Cortex of kidney (tissue), 1 donor: ENCODE data around the gene CHID1.

Source experiments
- DNase-seq: peaks from one replicate; lab custom pipeline; 2025; lab: John Stamatoyannopoulos, UW

The CHID1 gene

GRCh38 chr11:933142-933851 lies 22.7 kb upstream of the CHID1 start:
- DNase-seq, result no peak

- DNase-seq, result no peak
These were observed 21.8 kb upstream of the CHID1 start for GRCh38 chr11:932435-932834.

- DNase-seq, result no peak
These were observed 20.8 kb upstream of the CHID1 start for GRCh38 chr11:931385-931784.

GRCh38 chr11:929405-929804 lies 18.8 kb upstream of the CHID1 start:
- DNase-seq, result no peak

- DNase-seq, result no peak
These were observed 18.2 kb upstream of the CHID1 start for GRCh38 chr11:928786-929185.

- DNase-seq, result no peak
These were observed 17.3 kb upstream of the CHID1 start for GRCh38 chr11:927871-928270.

GRCh38 chr11:926341-926916 lies 15.8 kb upstream of the CHID1 start:
- no peak for DNase-seq

GRCh38 chr11:925496-926301 lies 15.1 kb upstream of the CHID1 start, which contains the start of gene AP2A2:
TSS of gene AP2A2 (plus strand) at chr11:925870. CDS start at chr11:926022, 152 bp downstream.
- DNase-seq, result no peak

GRCh38 chr11:925158-925495 lies 14.5 kb upstream of the CHID1 start:
- no peak for DNase-seq

- no peak for DNase-seq
These were observed 14.0 kb upstream of the CHID1 start for GRCh38 chr11:924406-925157.

- no peak for DNase-seq
These were observed 13.2 kb upstream of the CHID1 start for GRCh38 chr11:923691-924405.

GRCh38 chr11:921921-922678 lies 11.5 kb upstream of the CHID1 start:
- DNase-seq, result no peak

- no peak for DNase-seq
These were observed 6.8 kb upstream of the CHID1 start for GRCh38 chr11:917426-917825.

GRCh38 chr11:914747-915501 lies 4.3 kb upstream of the CHID1 start:
- no peak for DNase-seq

- no peak for DNase-seq
These were observed 3.6 kb upstream of the CHID1 start for GRCh38 chr11:914204-914603.

- no peak for DNase-seq
These were observed 2.4 kb upstream of the CHID1 start for GRCh38 chr11:913043-913442.

GRCh38 chr11:912266-912665 lies 1.7 kb upstream of the CHID1 start:
- DNase-seq, result no peak

- DNase-seq, result no peak
These were observed 1.2 kb upstream of the CHID1 start for GRCh38 chr11:911890-912219.

GRCh38 chr11:911031-911889 lies 650 bp upstream of the CHID1 start:
- no peak for DNase-seq
